ENCODE results near the gene CRAMP1.
"Not testable (repeated sequence)": the region's sequence is repeated elsewhere in the genome, so short reads cannot be mapped to it uniquely, and the experiment has no call there.

Gene CRAMP1

GRCh38 chr16:1612320-1613111 is at the start of gene CRAMP1:
Gene CRAMP1 (plus strand): TSS chr16:1612360. CDS start chr16:1614640, 2,280 bp downstream.
- no peak for DNase-seq (ENCODE audit: low read depth)

GRCh38 chr16:1563786-1564185 is 48.4 kb upstream of the CRAMP1 start:
- DNase-seq (ENCODE audit: low read depth): no peak

GRCh38 chr16:1564325-1564724 is 47.8 kb upstream of the CRAMP1 start:
- DNase-seq (ENCODE audit: low read depth): no peak

GRCh38 chr16:1565083-1565805 is 46.9 kb upstream of the CRAMP1 start:
- DNase-seq (ENCODE audit: low read depth): no peak

- DNase-seq (ENCODE audit: low read depth): no peak
These were observed 44.2 kb upstream of the CRAMP1 start for GRCh38 chr16:1567988-1568387.

GRCh38 chr16:1571012-1571671 is 41.0 kb upstream of the CRAMP1 start:
- no peak for DNase-seq (ENCODE audit: low read depth)

GRCh38 chr16:1572673-1573072 is 39.5 kb upstream of the CRAMP1 start:
- no peak for DNase-seq (ENCODE audit: low read depth)

- DNase-seq (ENCODE audit: low read depth): no peak
These were observed 38.9 kb upstream of the CRAMP1 start for GRCh38 chr16:1573301-1573700.

GRCh38 chr16:1575578-1575977 is 36.6 kb upstream of the CRAMP1 start:
- DNase-seq (ENCODE audit: low read depth): no peak

- DNase-seq (ENCODE audit: low read depth): no peak
These were observed 32.9 kb upstream of the CRAMP1 start for GRCh38 chr16:1579214-1579613.

GRCh38 chr16:1580256-1580655 is 31.9 kb upstream of the CRAMP1 start:
- DNase-seq (ENCODE audit: low read depth): no peak

GRCh38 chr16:1580956-1581355 is 31.2 kb upstream of the CRAMP1 start:
- no peak for DNase-seq (ENCODE audit: low read depth)

GRCh38 chr16:1581804-1582203 is 30.4 kb upstream of the CRAMP1 start:
- DNase-seq (ENCODE audit: low read depth): no peak

- DNase-seq (ENCODE audit: low read depth): no peak
These were observed 29.0 kb upstream of the CRAMP1 start for GRCh38 chr16:1583180-1583579.

- DNase-seq (ENCODE audit: low read depth): no peak
These were observed 27.2 kb upstream of the CRAMP1 start for GRCh38 chr16:1584926-1585484.

GRCh38 chr16:1590366-1590765 is 21.8 kb upstream of the CRAMP1 start:
- no peak for DNase-seq (ENCODE audit: low read depth)

GRCh38 chr16:1590930-1591705 is 21.0 kb upstream of the CRAMP1 start:
- DNase-seq (ENCODE audit: low read depth): no peak

GRCh38 chr16:1592446-1592845 is 19.7 kb upstream of the CRAMP1 start:
- no peak for DNase-seq (ENCODE audit: low read depth)

- DNase-seq (ENCODE audit: low read depth): not testable (repeated sequence)
These were observed 16.6 kb upstream of the CRAMP1 start for GRCh38 chr16:1595511-1595910.

- no peak for DNase-seq (ENCODE audit: low read depth)
These were observed 15.6 kb upstream of the CRAMP1 start for GRCh38 chr16:1596516-1596915.

- no peak for DNase-seq (ENCODE audit: low read depth)
These were observed 15.0 kb upstream of the CRAMP1 start for GRCh38 chr16:1597154-1597553.

GRCh38 chr16:1601031-1601430 is 11.1 kb upstream of the CRAMP1 start:
- DNase-seq (ENCODE audit: low read depth): no peak
